PC-3 (cell line): Measurements from ENCODE around the gene RBSN. TPM values are rescaled to one million over a fixed set of nuclear protein-coding genes. Genes with fewer than 3 reads are reported as not detected.

Source experiments
- ATAC-seq: fragments of 200-7000 bp; cut with Tn5 transposase; 2 replicates; pipeline ENCODE4 v1.9.1; 2020; ENCODE audit warnings: mild to moderate bottlenecking, moderate library complexity
- BruUV-seq: library from RNA; stranded (reverse); fragments of 400-500 nt; replicated peaks from 2 replicates; lab custom pipeline; 2021; lab: Mats Ljungman, UMichigan
- CTCF ChIA-PET: fragments of 300-600 bp; sonication (Branson Sonifier 250); formaldehyde crosslinking; loops from one replicate; lab custom pipeline; 2022; ENCODE audit warnings: antibody characterized with exemption; lab: Charles Lee
- POLR2A ChIA-PET: fragments of 300-600 bp; sonication (Branson Sonifier 250); formaldehyde crosslinking; loops from one replicate; lab custom pipeline; 2022; ENCODE audit warnings: antibody characterized with exemption; ENCODE audit not compliant: unreplicated experiment; lab: Charles Lee
- DNase-seq: peaks from one replicate; pipeline ENCODE4 v3.0.0-alpha.2; 2015
- H2AFZ ChIP-seq: fragments of 300-600 bp; sonication (generic); 2 replicates; pipeline ENCODE4 v1.6.0; 2016; ENCODE audit warnings: antibody characterized with exemption, low read length
- H3F3A ChIP-seq: fragments of 300-600 bp; sonication (generic); one replicate; pipeline ENCODE4 v1.6.0; 2017; ENCODE audit warnings: antibody characterized with exemption, low read length, control low read depth, mild to moderate bottlenecking; ENCODE audit not compliant: unreplicated experiment
- H3K27ac ChIP-seq: fragments of 300-600 bp; sonication (generic); 2 replicates; pipeline ENCODE4 v1.5.1; 2016; ENCODE audit warnings: mild to moderate bottlenecking, low read length
- H3K27me3 ChIP-seq: fragments of 300-600 bp; sonication (generic); 2 replicates; pipeline ENCODE4 v1.6.1; 2016; ENCODE audit warnings: low read length, mixed read lengths
- H3K36me3 ChIP-seq: fragments of 300-600 bp; sonication (generic); 2 replicates; pipeline ENCODE4 v1.6.1; 2016; ENCODE audit warnings: low read depth, mixed run types, low read length, mixed read lengths
- H3K4me1 ChIP-seq: fragments of 300-600 bp; sonication (generic); 2 replicates; pipeline ENCODE4 v1.5.1; 2016; ENCODE audit warnings: low read length; ENCODE audit not compliant: insufficient read depth
- H3K4me2 ChIP-seq: fragments of 300-600 bp; sonication (generic); 2 replicates; pipeline ENCODE4 v1.6.0; 2016; ENCODE audit warnings: low read length
- H3K4me3 ChIP-seq: fragments of 300-600 bp; sonication (generic); 2 replicates; pipeline ENCODE4 v1.5.1; 2016; ENCODE audit warnings: mild to moderate bottlenecking, low read length, mixed read lengths
- H3K79me2 ChIP-seq: fragments of 300-600 bp; sonication (generic); 2 replicates; pipeline ENCODE4 v1.6.1; 2017; ENCODE audit warnings: low read length, mixed read lengths
- H3K9ac ChIP-seq: fragments of 300-600 bp; sonication (generic); 2 replicates; pipeline ENCODE4 v1.6.0; 2016; ENCODE audit warnings: mild to moderate bottlenecking, low read length
- H3K9me2 ChIP-seq: fragments of 300-600 bp; sonication (generic); replicated peaks from 2 replicates; pipeline ENCODE4 v1.6.1; 2016; ENCODE audit warnings: mixed run types, low read length, mixed read lengths
- H3K9me3 ChIP-seq: fragments of 300-600 bp; sonication (generic); 2 replicates; pipeline ENCODE4 v1.6.1; 2016; ENCODE audit warnings: low read length, mixed read lengths
- H4K20me1 ChIP-seq: fragments of 300-600 bp; sonication (generic); 2 replicates; pipeline ENCODE4 v1.6.1; 2016; ENCODE audit warnings: low read length, mixed read lengths
- CTCF ChIP-seq: fragments of 300-600 bp; sonication (generic); conservative IDR thresholded peaks from 2 replicates; pipeline ENCODE4 v1.5.1; 2017; ENCODE audit warnings: antibody characterized with exemption, low read depth, mild to moderate bottlenecking, low read length
- EZH2 ChIP-seq: fragments of 300-600 bp; sonication (generic); IDR thresholded peaks from one replicate; pipeline ENCODE4 v1.6.1; 2017; ENCODE audit warnings: antibody characterized with exemption, mild to moderate bottlenecking, low read length; ENCODE audit not compliant: unreplicated experiment
- EZH2phosphoT487 ChIP-seq: fragments of 300-600 bp; sonication (generic); IDR thresholded peaks from 2 replicates; pipeline ENCODE4 v1.6.1; 2018; ENCODE audit warnings: mild to moderate bottlenecking, antibody characterized with exemption, low read length, borderline replicate concordance
- intact Hi-C: fragments of 100-400 bp; cut with micrococcal nuclease; formaldehyde crosslinking; loops from 2 replicates; pipeline ENCODE4 v1.9.0; 2023
- total RNA-seq: library from RNA; depleted of rRNA; stranded (reverse); fragments of >200 nt; gene quantifications from 2 replicates; pipeline ENCODE4 v1.2.3, GENCODE V29; 2014

Gene RBSN
- total RNA-seq, 1 experiment from 2014 or later = 18.7 TPM

DNA sequence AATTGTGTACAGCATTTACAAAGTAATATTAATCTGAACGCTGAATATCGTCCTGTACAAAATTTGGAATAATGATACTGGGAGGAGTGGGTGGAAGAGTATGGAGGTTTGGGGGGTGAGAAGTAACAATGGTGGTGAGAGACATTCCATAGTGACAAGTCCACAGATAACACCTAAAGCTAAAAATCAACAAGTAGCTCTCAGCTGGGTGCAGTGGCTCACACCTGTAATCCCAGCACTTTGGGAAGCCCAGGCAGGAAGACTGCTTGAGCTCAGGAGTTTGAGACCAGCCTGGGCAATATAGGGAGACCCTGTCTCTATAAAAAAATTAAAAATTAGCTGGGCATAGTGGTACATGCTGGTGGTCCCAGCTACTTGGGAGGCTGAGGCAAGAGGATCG, 38.9 kb downstream of the RBSN start:
- Histone ChIP-seq H3K4me2 (no peak overlapping the region), H3K27ac (no peak overlapping the region), H4K20me1 (peaks cover 15% of the 10 kb centered on the region), H3K27me3 (no peaks in the 10 kb centered on the region), H3K4me1 (peaks cover 11% of the 10 kb centered on the region), H3K9me3 (no peaks in the 10 kb centered on the region), H2AFZ (no peak overlapping the region), H3K36me3 (peaks cover 40% of the 10 kb centered on the region), H3K4me3 (no peak overlapping the region), H3K9ac (no peak overlapping the region), H3F3A (no peaks in the 10 kb centered on the region), H3K9me2 (no peaks in the 10 kb centered on the region), H3K79me2 (peaks cover 81% of the 10 kb centered on the region)
- intact Hi-C loops = no loop called here
- TF ChIP-seq CTCF = no peak
- no peak for TF ChIP-seq EZH2
- no TSS peak for BruUV-seq
- ChIA-PET POLR2A (no interaction called here), CTCF (no interaction called here)
- ATAC-seq (no peak), DNase-seq (no peak)

DNA sequence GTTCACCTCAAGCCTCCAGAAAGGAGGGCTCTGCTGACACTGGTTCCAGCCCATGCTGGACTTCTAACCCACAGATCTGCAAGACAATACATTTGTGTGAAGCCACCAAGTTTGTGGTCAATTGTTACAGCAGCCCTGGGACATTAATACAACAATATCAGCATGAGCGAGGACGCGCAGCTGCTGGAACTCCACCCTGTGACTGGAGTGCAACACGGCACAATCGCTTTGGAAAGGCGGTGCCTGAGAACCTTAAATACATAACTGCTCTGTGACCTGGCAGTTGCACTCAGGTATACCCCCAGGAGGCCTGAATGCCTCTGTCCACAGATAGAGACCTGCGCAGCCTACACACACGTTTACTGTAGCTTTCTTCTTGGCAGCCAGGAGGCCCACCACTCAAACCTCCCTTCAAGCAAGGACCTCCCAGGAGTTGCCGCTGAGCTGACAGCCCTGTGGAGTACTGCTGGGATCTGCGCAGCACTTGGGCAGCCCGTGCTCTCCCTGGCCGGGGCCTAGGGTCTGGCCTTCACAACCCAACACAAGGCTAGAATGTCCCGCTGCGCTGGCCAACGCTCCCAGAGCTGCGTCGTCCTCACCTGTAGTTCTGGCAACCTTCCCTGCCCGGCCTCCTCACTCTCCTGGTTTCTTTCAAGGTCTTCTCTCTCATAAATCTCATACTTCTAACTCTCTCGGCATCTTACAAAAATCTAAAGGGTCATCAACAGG, 42.1 kb downstream of the RBSN start:
- TF ChIP-seq EZH2phosphoT487 = no peak
- no peak for TF ChIP-seq CTCF
- TF ChIP-seq EZH2 = no peak
- Histone ChIP-seq H3K4me1 (no peaks in the 10 kb centered on the region), H3F3A (no peaks in the 10 kb centered on the region), H3K27ac (no peak overlapping the region), H2AFZ (no peak overlapping the region), H3K27me3 (no peaks in the 10 kb centered on the region), H3K4me2 (no peak overlapping the region), H3K79me2 (peaks cover 90% of the 10 kb centered on the region), H3K4me3 (no peak overlapping the region), H3K36me3 (peaks cover 69% of the 10 kb centered on the region), H4K20me1 (peaks cover 8% of the 10 kb centered on the region; the same call in 1 of the 2 replicates), H3K9me2 (no peaks in the 10 kb centered on the region), H3K9ac (no peak overlapping the region), H3K9me3 (no peaks in the 10 kb centered on the region)
- POLR2A ChIA-PET = no interaction called here
- ATAC-seq (no peak), DNase-seq (no peak)
- CTCF ChIA-PET = no interaction called here
- no TSS peak for BruUV-seq
- intact Hi-C loops = no loop called here

DNA sequence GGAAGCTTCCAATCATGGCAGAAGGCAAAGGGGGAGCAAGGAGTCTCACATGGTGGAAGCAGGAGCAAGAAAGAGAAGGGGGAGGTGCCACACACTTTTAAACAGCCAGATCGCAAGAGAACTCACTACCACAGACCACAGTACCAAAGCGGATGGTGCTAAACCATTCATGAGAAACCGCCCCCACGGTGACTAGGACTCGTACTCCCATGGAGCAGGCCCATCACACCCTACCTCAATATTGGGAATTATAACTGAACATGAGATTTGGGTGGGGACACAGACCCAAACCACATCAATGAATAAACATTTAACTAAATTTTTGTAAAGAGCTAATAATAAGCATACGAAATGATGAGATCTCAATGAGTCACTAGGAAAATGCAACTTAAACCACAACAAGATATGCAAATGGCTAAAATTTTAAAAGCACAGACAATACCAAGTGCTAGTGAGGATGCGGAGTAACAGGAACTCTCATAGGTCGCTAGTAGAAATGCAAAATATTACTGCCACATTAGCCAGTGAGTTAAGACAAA, 43.9 kb downstream of the RBSN start:
- H3K36me3 ChIP-seq = peaks cover 85% of the 10 kb centered on the region
- ATAC-seq = 0 out of 2 replicates have a peak, but pooled peaks have one; percentile 13
- intact Hi-C loops = no loop called here

More for the DNA sequence above, 43.9 kb downstream of the RBSN start:
- Histone ChIP-seq H3K4me3 (no peak overlapping the region), H3K9me3 (no peaks in the 10 kb centered on the region), H3K4me2 (no peak overlapping the region), H2AFZ (no peak overlapping the region), H3K9ac (no peak overlapping the region), H3K79me2 (peaks cover 97% of the 10 kb centered on the region), H3K27me3 (no peaks in the 10 kb centered on the region), H3F3A (no peaks in the 10 kb centered on the region), H3K4me1 (no peaks in the 10 kb centered on the region), H3K9me2 (no peaks in the 10 kb centered on the region), H4K20me1 (peaks cover 19% of the 10 kb centered on the region; the same call in 1 of the 2 replicates), H3K27ac (no peak overlapping the region)
- no peak for TF ChIP-seq EZH2
- TF ChIP-seq CTCF = no peak
- no peak for TF ChIP-seq EZH2phosphoT487
- no TSS peak for BruUV-seq
- ChIA-PET POLR2A (no interaction called here), CTCF (no interaction called here)
- no peak for DNase-seq
